Measurements from ENCODE around the gene ZDHHC24.

GRCh38 chr11:66473608-66474515 lies 72.0 kb downstream of the ZDHHC24 start:
- no peak for TF ChIP-seq POLR2A (IDR thresholded peaks at IDR 0.05)
- TF ChIP-seq, protein P1, sequence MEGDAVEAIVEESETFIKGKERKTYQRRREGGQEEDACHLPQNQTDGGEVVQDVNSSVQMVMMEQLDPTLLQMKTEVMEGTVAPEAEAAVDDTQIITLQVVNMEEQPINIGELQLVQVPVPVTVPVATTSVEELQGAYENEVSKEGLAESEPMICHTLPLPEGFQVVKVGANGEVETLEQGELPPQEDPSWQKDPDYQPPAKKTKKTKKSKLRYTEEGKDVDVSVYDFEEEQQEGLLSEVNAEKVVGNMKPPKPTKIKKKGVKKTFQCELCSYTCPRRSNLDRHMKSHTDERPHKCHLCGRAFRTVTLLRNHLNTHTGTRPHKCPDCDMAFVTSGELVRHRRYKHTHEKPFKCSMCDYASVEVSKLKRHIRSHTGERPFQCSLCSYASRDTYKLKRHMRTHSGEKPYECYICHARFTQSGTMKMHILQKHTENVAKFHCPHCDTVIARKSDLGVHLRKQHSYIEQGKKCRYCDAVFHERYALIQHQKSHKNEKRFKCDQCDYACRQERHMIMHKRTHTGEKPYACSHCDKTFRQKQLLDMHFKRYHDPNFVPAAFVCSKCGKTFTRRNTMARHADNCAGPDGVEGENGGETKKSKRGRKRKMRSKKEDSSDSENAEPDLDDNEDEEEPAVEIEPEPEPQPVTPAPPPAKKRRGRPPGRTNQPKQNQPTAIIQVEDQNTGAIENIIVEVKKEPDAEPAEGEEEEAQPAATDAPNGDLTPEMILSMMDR (IDR thresholded peaks at IDR 0.05): no peak

All from lower leg skin (tissue), 3 donors.